ENCODE measurements around the gene SLC22A13.

DNA sequence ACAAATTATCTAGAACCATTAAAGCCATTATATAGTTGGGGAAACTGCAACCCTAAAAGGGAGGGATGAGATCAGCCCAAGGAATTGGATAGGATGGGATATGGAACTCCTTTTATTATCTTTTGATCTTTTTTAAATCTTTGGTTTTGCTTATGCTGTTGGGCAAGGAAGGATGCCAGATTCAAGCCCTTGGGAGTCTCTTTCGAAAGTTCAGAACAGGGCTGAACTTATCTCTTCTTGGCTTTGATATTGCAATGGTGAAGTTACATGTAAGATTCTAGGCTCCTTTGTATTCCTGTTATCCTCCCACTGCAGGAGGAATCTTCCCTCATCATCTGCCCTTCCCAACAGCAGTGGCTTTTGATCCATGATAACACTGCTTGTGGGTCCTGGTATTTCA lies 10.0 kb upstream of the SLC22A13 start:
- TF ChIP-seq, protein P1, sequence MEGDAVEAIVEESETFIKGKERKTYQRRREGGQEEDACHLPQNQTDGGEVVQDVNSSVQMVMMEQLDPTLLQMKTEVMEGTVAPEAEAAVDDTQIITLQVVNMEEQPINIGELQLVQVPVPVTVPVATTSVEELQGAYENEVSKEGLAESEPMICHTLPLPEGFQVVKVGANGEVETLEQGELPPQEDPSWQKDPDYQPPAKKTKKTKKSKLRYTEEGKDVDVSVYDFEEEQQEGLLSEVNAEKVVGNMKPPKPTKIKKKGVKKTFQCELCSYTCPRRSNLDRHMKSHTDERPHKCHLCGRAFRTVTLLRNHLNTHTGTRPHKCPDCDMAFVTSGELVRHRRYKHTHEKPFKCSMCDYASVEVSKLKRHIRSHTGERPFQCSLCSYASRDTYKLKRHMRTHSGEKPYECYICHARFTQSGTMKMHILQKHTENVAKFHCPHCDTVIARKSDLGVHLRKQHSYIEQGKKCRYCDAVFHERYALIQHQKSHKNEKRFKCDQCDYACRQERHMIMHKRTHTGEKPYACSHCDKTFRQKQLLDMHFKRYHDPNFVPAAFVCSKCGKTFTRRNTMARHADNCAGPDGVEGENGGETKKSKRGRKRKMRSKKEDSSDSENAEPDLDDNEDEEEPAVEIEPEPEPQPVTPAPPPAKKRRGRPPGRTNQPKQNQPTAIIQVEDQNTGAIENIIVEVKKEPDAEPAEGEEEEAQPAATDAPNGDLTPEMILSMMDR (IDR thresholded peaks at IDR 0.05) = no peak
- TF ChIP-seq EZH2 (IDR thresholded peaks at IDR 0.05) (no peak), EZH2phosphoT487 (IDR thresholded peaks at IDR 0.05) (no peak)
